Calu3 (cell line): ENCODE data around the gene ARHGAP12. TPM values are rescaled to one million over a fixed set of nuclear protein-coding genes. Genes with fewer than 3 reads are reported as not detected.

Source experiments
- BruUV-seq: library from RNA; stranded (reverse); fragments of 400-500 nt; replicated peaks from 2 replicates; lab custom pipeline; 2021; lab: Mats Ljungman, UMichigan
- CTCF ChIA-PET: fragments of 300-600 bp; sonication (Branson Sonifier 250); formaldehyde crosslinking; loops from one replicate; lab custom pipeline; 2022; ENCODE audit warnings: antibody characterized with exemption; lab: Charles Lee
- DNase-seq: peaks from one replicate; pipeline ENCODE4 v3.0.0; 2022
- H3K27ac Mint-ChIP-seq: one replicate; pipeline ENCODE4 v1.8.0; 2022; ENCODE audit warnings: mixed read lengths; ENCODE audit not compliant: unreplicated experiment
- H3K27me3 Mint-ChIP-seq: one replicate; pipeline ENCODE4 v1.8.0; 2022; ENCODE audit warnings: mixed read lengths; ENCODE audit not compliant: unreplicated experiment
- H3K36me3 Mint-ChIP-seq: one replicate; pipeline ENCODE4 v1.8.0; 2022; ENCODE audit warnings: mild to moderate bottlenecking, moderate library complexity, mixed read lengths; ENCODE audit not compliant: insufficient read depth, unreplicated experiment
- H3K4me1 Mint-ChIP-seq: one replicate; pipeline ENCODE4 v1.8.0; 2022; ENCODE audit warnings: mild to moderate bottlenecking, low read depth, mixed read lengths; ENCODE audit not compliant: unreplicated experiment
- H3K4me3 Mint-ChIP-seq: one replicate; pipeline ENCODE4 v1.8.0; 2022; ENCODE audit warnings: mild to moderate bottlenecking, low read depth, moderate library complexity, mixed read lengths; ENCODE audit not compliant: unreplicated experiment
- H3K9me3 Mint-ChIP-seq: one replicate; pipeline ENCODE4 v1.8.0; 2022; ENCODE audit warnings: low read depth, mixed read lengths; ENCODE audit not compliant: unreplicated experiment
- CTCF ChIP-seq: fragments of 200-600 bp; IDR thresholded peaks from one replicate; pipeline ENCODE4 v1.8.0; 2022; ENCODE audit warnings: antibody characterized with exemption; ENCODE audit not compliant: unreplicated experiment
- intact Hi-C: fragments of 100-400 bp; cut with micrococcal nuclease; formaldehyde crosslinking; loops from one replicate; pipeline ENCODE4 v1.10.0; 2022; ENCODE audit not compliant: unreplicated experiment
- total RNA-seq: library from RNA; stranded (reverse); gene quantifications from 2 replicates; pipeline ENCODE4 v1.2.3, GENCODE V29; 2022

ARHGAP12 gene
- total RNA-seq, 1 experiment from 2014 or later, result 56.0 TPM

- BruUV-seq, result no TSS peak
Measured at GRCh38 chr10:31822616-31823318, 105.9 kb downstream of the ARHGAP12 start.

GRCh38 chr10:31822150-31822549 lies 106.5 kb downstream of the ARHGAP12 start:
- H3K4me3 Mint-ChIP-seq, result no peak overlapping the region
- CTCF ChIA-PET, result interaction anchor here (0.8 kb wide), 1 partner anchor 141 kb away, joined by 3 read pairs; no protein-coding TSS in a partner anchor
- no peaks in the 10 kb centered on the region for H3K4me1 Mint-ChIP-seq
- TF ChIP-seq CTCF, result no peak
- DNase-seq, result no peak
- H3K9me3 Mint-ChIP-seq, result no peaks in the 10 kb centered on the region
- H3K27ac Mint-ChIP-seq, result no peak overlapping the region
- peaks cover 9% of the 10 kb centered on the region for H3K36me3 Mint-ChIP-seq
- H3K27me3 Mint-ChIP-seq, result no peaks in the 10 kb centered on the region
- intact Hi-C loops, result no loop called here
- BruUV-seq, result no TSS peak

More at GRCh38 chr10:31822616-31823318, 105.9 kb downstream of the ARHGAP12 start:
- no peak overlapping the region for H3K27ac Mint-ChIP-seq
- no peak for DNase-seq
- no peak overlapping the region for H3K4me3 Mint-ChIP-seq
- H3K9me3 Mint-ChIP-seq, result no peaks in the 10 kb centered on the region
- no peaks in the 10 kb centered on the region for H3K4me1 Mint-ChIP-seq
- no peaks in the 10 kb centered on the region for H3K27me3 Mint-ChIP-seq
- CTCF ChIA-PET, result interaction anchor here (0.6 to 0.8 kb wide), 2 partner anchors 14 to 142 kb away, joined by 3 read pairs; no protein-coding TSS in a partner anchor
- H3K36me3 Mint-ChIP-seq, result peaks cover 10% of the 10 kb centered on the region
- no peak for TF ChIP-seq CTCF
- intact Hi-C loops, result no loop called here

GRCh38 chr10:31820778-31821369 lies 107.8 kb downstream of the ARHGAP12 start:
- Mint-ChIP-seq H3K4me1 (no peaks in the 10 kb centered on the region), H3K4me3 (no peak overlapping the region), H3K27me3 (no peaks in the 10 kb centered on the region), H3K27ac (no peak overlapping the region), H3K36me3 (peaks cover 8% of the 10 kb centered on the region), H3K9me3 (no peaks in the 10 kb centered on the region)
- no peak for DNase-seq
- no TSS peak for BruUV-seq
- intact Hi-C loops, result no loop called here
- CTCF ChIA-PET, result no interaction called here
- TF ChIP-seq CTCF, result no peak

GRCh38 chr10:31820096-31820495 lies 108.5 kb downstream of the ARHGAP12 start:
- BruUV-seq, result no TSS peak
- CTCF ChIA-PET, result no interaction called here
- intact Hi-C loops, result no loop called here
- no peak overlapping the region for H3K27ac Mint-ChIP-seq
- no peaks in the 10 kb centered on the region for H3K4me1 Mint-ChIP-seq
- no peaks in the 10 kb centered on the region for H3K27me3 Mint-ChIP-seq
- no peak for TF ChIP-seq CTCF
- DNase-seq, result no peak
- H3K36me3 Mint-ChIP-seq, result peaks cover 8% of the 10 kb centered on the region
- H3K9me3 Mint-ChIP-seq, result no peaks in the 10 kb centered on the region
- H3K4me3 Mint-ChIP-seq, result no peak overlapping the region
